Cardiac fibroblast (primary cell): ENCODE data around the gene KCND3.

ENCODE experiments used
- DNase-seq, 2 donors: peaks; one replicate each; pipeline versions ENCODE4 v3.0.0 to v3.0.0-alpha.2; 2010; ENCODE audit warnings: low read depth in 2 of 2
- H3K4me3 ChIP-seq, 2 donors: replicated peaks in 1 of 2; 1 replicate in 1 of 2; 2 replicates in 1 of 2; pipeline ENCODE4 v1.5.1; 2011; ENCODE audit warnings: low read depth in 2 of 2, low read length in 2 of 2, mild to moderate bottlenecking in 2 of 2, moderate library complexity in 1 of 2
- CTCF ChIP-seq: IDR thresholded peaks from one replicate; pipeline ENCODE4 v1.5.1; 2011; ENCODE audit warnings: low read depth, mild to moderate bottlenecking, low read length, inconsistent platforms

Gene KCND3

DNA sequence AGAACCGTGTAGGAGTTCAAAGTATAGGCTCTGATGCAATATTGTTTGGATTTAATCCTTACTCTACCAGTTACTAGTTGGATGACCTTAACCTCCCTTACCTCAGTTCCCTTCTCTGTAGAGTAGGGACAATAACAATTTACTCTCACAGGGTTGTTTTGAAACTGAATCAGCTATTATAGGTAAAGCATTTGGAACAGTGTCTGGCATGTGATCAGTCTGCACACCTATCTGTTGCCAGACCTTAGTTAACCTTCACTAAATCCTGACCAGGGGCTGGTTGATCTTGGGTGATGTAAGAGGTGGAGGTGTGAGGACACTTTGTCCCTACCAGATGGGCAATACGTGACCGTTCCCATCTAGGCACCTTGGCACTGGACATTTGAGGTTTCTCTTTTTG is 126.9 kb downstream of the KCND3 start:
- no peak for TF ChIP-seq CTCF
- no peak overlapping the region for H3K4me3 ChIP-seq
- DNase-seq, result no peak

DNA sequence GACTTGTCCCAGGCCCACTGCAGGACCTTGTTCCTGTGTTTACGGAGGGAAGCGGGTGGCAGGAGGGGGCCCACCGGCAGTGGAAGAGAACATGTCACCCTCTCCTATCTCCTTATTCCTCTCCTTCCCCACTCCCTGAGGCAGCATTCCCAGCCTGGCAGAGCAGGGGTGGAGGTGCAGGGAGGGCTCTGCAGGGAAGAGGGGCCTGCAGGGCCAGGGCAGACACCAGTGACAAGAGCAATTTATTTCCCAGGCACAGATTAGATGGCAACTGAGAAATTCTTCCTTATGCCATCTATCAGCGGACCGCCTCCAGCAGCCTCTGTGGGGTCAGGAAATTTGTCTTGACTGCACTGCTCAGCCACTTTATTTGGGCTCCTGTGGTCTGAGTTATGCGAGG is 127.9 kb downstream of the KCND3 start:
- no peak overlapping the region for H3K4me3 ChIP-seq
- DNase-seq, result no peak
- TF ChIP-seq CTCF, result no peak

DNA sequence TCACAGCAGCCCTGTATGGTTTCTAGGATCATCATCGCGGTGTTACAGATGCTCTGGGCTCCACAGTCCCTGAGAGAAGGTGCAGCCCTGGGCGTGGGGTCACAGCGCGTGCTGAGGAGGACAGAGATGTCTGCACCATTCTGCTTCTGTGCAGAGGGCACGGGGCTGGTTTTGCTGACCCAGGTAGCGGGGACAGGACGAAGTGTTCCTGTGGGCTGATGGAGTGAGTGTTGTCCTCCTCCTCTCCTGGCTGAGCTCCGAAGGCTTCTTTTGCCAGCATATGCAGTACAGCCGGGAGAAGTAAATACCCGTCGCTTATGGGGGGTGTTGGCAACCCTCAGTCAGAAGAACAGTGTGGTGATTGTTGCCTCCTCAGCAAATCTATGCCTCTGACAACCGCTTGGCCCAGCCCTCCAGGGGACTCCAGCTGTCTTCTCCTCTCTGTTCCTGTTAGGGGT is 132.2 kb downstream of the KCND3 start:
- no peak for DNase-seq
- no peak overlapping the region for H3K4me3 ChIP-seq
- TF ChIP-seq CTCF, result no peak

- H3K4me3 ChIP-seq, result no peak overlapping the region
- TF ChIP-seq CTCF, result no peak
- DNase-seq, result no peak
Measured at GRCh38 chr1:111856411-111857185, 132.9 kb downstream of the KCND3 start.

GRCh38 chr1:111855260-111855659 is 134.2 kb downstream of the KCND3 start:
- DNase-seq, result no peak
- TF ChIP-seq CTCF, result no peak
- H3K4me3 ChIP-seq, result no peak overlapping the region

GRCh38 chr1:111852261-111852721 is 137.2 kb downstream of the KCND3 start:
- TF ChIP-seq CTCF, result no peak
- no peak for DNase-seq
- H3K4me3 ChIP-seq, result no peak overlapping the region
